GM12878 (cell line): ENCODE results near the gene CCNB1.

Experiments used
- CTCF ChIP-seq, 3 experiments: IDR thresholded peaks in 2 of 3; conservative IDR thresholded peaks in 1 of 3; 2 replicates each; pipeline ENCODE4 v1.5.1; 2011; ENCODE audit warnings: low read depth in 3 of 3, low read length in 3 of 3, mild to moderate bottlenecking in 3 of 3, control low read depth in 2 of 3, moderate library complexity in 2 of 3, inconsistent platforms in 1 of 3, mixed read lengths in 1 of 3; ENCODE audit not compliant: control insufficient read depth in 2 of 3, insufficient read depth in 1 of 3; ENCODE audit errors: extremely low read depth in 1 of 3
- IRF5 ChIP-seq: fragments of 450-650 bp; IDR thresholded peaks from 2 replicates; pipeline ENCODE4 v1.6.1; 2017; ENCODE audit warnings: borderline replicate concordance
- POLR2A ChIP-seq: IDR thresholded peaks from 2 replicates; pipeline ENCODE4 v1.6.1; 2011; ENCODE audit warnings: low read depth, mild to moderate bottlenecking, low read length
- ZBTB33 ChIP-seq: fragments of 450-650 bp; IDR thresholded peaks from 2 replicates; pipeline ENCODE4 v1.6.1; 2017; ENCODE audit warnings: mild to moderate bottlenecking

GRCh38 chr5:69149676-69150010 lies 17.3 kb upstream of the CCNB1 start:
- TF ChIP-seq IRF5 (no peak), CTCF (IDR thresholded peaks at IDR 0.05 in 2 of 3, conservative IDR thresholded peaks at IDR 0.05 in 1 of 3; ENCODE audit: control insufficient read depth in 2 of 3, extremely low read depth in 1 of 3, insufficient read depth in 1 of 3, low read depth in 3 of 3, low read length in 3 of 3) (no peak), POLR2A (no peak), ZBTB33 (no peak)
